HAP-1 (cell line): Measurements from ENCODE around the gene PLCXD3.

Experiments used
- DNase-seq, 2 experiments: peaks; one replicate each; pipeline ENCODE4 v3.0.0-alpha.2; 2016 to 2020; ENCODE audit warnings: low spot score in 2 of 2
- H3K27me3 ChIP-seq: fragments of 250-450 bp; sonication (Bioruptor Pico); 2 replicates; pipeline ENCODE4 v1.5.1; 2020; ENCODE audit warnings: low read depth, mild to moderate bottlenecking, moderate library complexity
- H3K36me3 ChIP-seq: fragments of 250-450 bp; sonication (Bioruptor Pico); replicated peaks from 2 replicates; pipeline ENCODE4 v1.5.1; 2020; ENCODE audit warnings: mild to moderate bottlenecking
- H3K4me1 ChIP-seq: fragments of 250-450 bp; sonication (Bioruptor Pico); 2 replicates; pipeline ENCODE4 v1.5.1; 2020; ENCODE audit warnings: mild to moderate bottlenecking
- H3K4me3 ChIP-seq: fragments of 250-450 bp; sonication (Bioruptor Pico); 2 replicates; pipeline ENCODE4 v1.5.1; 2020; ENCODE audit warnings: mild to moderate bottlenecking, moderate library complexity
- H3K9me3 ChIP-seq: fragments of 250-450 bp; sonication (Bioruptor Pico); 2 replicates; pipeline ENCODE4 v1.5.1; 2020; ENCODE audit warnings: mild to moderate bottlenecking, moderate library complexity
- in situ Hi-C: fragments of 300-500 bp; cut with MboI; formaldehyde crosslinking; loops from 3 replicates; pipeline ENCODE4 v1.14.3; 2020; ENCODE audit warnings: low sequenced_read_pairs, inconsistent platforms, mixed read lengths

PLCXD3 gene

DNA sequence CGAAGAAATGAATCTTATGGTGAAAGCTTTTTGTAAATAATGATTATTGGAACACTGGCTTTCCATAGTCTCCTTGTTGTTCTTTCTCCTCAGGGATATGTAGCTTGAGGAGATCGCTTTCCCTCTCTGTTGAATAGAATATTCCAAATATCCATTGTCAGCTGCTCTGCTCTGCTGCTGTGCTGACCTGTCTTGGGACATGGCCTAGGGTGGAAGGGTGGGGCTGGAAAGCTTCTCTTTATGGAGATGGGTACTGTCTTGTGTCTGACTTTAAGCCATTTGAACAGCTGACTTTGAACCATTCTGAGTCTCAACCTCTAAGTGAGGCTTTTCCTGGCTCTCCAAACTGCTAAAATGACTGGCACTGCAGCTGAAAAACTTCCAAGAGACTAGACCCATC lies 135.8 kb downstream of the PLCXD3 start:
- in situ Hi-C loops = no loop called here
- H3K4me3 ChIP-seq = no peak overlapping the region
- no peaks in the 10 kb centered on the region for H3K9me3 ChIP-seq
- no peaks in the 10 kb centered on the region for H3K36me3 ChIP-seq
- no peak for DNase-seq
- no peaks in the 10 kb centered on the region for H3K27me3 ChIP-seq
- H3K4me1 ChIP-seq = no peaks in the 10 kb centered on the region

DNA sequence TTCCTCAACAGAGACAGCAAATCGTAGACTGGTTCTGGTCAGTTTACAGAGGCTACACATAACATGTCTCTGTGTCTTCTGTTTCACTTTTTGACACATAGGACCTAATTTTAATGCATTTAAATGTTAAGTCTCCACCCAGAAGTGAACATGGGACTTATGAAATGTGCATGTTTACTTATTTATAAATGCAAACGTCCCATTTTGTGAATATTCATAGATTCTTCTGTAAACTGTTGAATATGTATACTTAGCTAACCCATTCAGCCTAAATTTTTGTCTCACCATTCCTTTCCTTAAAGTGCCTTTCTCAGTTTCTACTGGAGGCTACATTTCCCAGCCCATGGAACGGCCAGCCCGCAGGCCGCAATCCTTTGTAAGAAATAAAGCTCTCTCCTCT lies 137.2 kb downstream of the PLCXD3 start:
- no peak overlapping the region for H3K4me3 ChIP-seq
- no peaks in the 10 kb centered on the region for H3K4me1 ChIP-seq
- H3K9me3 ChIP-seq = no peaks in the 10 kb centered on the region
- in situ Hi-C loops = no loop called here
- DNase-seq = no peak
- no peaks in the 10 kb centered on the region for H3K27me3 ChIP-seq
- H3K36me3 ChIP-seq = no peaks in the 10 kb centered on the region

DNA sequence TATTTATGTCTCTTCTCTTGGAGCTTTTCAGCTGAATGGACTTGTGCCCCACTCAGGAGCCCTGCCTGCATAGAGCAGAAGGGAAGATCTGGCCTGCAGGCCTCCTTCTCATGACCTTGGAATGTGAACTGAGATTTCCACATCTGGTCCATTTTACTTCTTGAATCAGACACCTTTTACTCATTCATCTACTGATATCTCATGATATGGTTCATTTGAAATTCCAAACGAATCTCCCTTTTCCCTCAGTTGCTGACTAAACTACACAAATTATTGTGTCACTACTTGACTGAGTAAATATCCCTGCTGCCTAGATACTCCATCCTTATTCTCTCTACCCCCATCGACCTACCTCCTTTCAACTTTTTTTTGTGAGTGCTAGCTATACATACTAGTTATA lies 138.7 kb downstream of the PLCXD3 start:
- in situ Hi-C loops = no loop called here
- Histone ChIP-seq H3K4me1 (no peaks in the 10 kb centered on the region), H3K9me3 (no peaks in the 10 kb centered on the region), H3K27me3 (no peaks in the 10 kb centered on the region), H3K4me3 (no peak overlapping the region), H3K36me3 (no peaks in the 10 kb centered on the region)
- no peak for DNase-seq

DNA sequence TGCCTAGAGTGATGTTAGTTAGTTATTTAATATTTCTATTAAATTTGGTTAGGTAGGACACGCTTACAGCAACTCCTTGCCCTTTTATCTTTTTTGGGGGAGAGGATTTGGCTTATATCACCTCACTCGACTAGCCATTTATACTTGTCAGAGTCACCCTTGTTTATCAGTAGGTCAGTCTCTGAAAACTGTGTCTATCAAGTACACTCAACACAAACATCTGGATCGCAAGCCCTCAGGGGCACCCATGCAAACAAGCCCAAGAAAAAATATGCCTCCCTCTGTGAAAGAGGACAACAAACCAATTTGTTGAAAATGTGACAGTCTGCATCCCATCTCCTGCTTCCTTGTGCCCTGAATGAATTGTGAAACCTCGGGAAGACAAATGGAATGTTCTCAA lies 139.9 kb downstream of the PLCXD3 start:
- H3K27me3 ChIP-seq = no peaks in the 10 kb centered on the region
- no peaks in the 10 kb centered on the region for H3K4me1 ChIP-seq
- no peak for DNase-seq
- H3K4me3 ChIP-seq = no peak overlapping the region
- no peaks in the 10 kb centered on the region for H3K36me3 ChIP-seq
- H3K9me3 ChIP-seq = no peaks in the 10 kb centered on the region
- in situ Hi-C loops = no loop called here

DNA sequence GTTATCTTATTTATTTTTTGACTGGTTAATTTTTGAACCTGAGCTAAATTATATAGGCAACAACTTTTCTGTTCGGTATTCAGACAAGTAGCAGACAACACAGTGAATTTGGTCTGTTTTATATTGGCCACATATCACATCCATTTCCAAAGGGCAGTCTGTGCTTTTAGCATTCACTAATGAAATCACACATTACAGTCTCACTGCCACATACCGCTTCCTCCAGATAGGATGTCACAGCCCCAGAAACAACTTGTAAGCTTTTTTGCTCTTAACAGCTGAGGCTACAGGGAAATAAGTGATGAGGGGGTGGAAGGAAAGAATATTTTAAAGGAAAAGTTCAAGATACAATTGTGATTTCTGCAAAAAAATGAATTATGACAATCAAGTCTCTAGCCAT lies 140.6 kb downstream of the PLCXD3 start:
- Histone ChIP-seq H3K27me3 (no peaks in the 10 kb centered on the region), H3K4me1 (no peaks in the 10 kb centered on the region), H3K9me3 (no peaks in the 10 kb centered on the region), H3K36me3 (no peaks in the 10 kb centered on the region), H3K4me3 (no peak overlapping the region)
- in situ Hi-C loops = no loop called here
- DNase-seq = no peak

DNA sequence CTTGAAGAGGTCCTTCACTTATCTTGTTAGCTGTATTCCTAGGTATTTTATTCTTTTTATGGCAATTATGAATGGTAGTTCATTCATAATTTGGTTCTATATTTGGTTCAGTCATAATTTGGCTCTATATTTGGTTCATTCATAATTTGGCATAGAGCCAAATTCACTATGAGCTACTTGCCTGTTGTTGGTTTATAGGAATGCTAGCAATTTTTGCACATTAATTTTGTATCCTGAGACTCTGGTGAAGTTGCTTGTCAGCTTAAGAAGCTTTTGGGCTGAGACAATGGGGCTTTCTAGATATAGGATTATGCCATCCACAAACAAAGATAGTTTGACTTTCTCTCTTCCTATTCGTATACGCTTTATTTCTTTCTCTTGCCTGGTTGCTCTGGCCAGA lies 142.2 kb downstream of the PLCXD3 start:
- Histone ChIP-seq H3K36me3 (no peaks in the 10 kb centered on the region), H3K4me3 (no peak overlapping the region), H3K27me3 (no peaks in the 10 kb centered on the region), H3K9me3 (no peaks in the 10 kb centered on the region), H3K4me1 (no peaks in the 10 kb centered on the region)
- in situ Hi-C loops = no loop called here
- no peak for DNase-seq

DNA sequence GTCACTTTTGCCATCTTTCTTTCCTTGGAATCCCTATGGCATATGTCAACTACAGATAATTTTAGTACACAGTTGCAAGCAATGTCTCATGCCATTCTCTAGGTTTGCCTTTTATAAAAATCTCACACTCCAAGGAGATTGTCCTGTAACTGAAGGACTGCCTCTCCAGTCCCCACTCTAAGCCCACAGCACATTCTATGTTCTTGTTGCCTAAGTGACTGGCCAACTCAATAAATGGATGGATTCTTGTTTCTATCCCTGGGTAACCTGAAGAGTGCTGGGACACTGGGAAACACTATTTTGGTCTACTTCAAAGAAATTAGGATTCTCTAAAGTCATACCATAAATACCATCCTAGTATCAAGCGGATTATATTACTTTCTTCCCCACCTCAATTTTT lies 145.0 kb downstream of the PLCXD3 start:
- H3K9me3 ChIP-seq = no peaks in the 10 kb centered on the region
- H3K27me3 ChIP-seq = no peaks in the 10 kb centered on the region
- in situ Hi-C loops = no loop called here
- H3K4me3 ChIP-seq = no peak overlapping the region
- H3K36me3 ChIP-seq = no peaks in the 10 kb centered on the region
- DNase-seq = no peak
- H3K4me1 ChIP-seq = no peaks in the 10 kb centered on the region

DNA sequence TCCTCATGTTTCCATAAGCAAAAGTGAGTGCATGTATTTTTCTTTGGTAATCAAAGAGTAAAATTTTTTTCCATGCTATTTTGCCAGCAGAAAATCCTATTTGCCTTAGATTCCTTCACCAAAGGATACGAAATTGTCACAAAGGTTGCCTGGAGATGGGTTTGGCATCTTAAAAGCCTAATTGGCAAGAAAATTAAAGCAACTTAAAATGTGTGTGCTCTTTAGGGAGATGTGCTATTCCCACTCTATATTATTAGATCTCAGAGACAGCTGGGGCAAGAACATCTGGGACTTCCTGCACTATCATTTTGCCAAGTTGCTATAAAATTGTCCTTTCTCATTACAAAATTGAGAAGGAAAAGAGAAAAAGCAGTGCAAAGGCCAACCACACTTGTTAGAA lies 146.1 kb downstream of the PLCXD3 start:
- Histone ChIP-seq H3K27me3 (no peaks in the 10 kb centered on the region), H3K36me3 (no peaks in the 10 kb centered on the region), H3K4me3 (no peak overlapping the region), H3K4me1 (no peaks in the 10 kb centered on the region), H3K9me3 (no peaks in the 10 kb centered on the region)
- no peak for DNase-seq
- in situ Hi-C loops = no loop called here

DNA sequence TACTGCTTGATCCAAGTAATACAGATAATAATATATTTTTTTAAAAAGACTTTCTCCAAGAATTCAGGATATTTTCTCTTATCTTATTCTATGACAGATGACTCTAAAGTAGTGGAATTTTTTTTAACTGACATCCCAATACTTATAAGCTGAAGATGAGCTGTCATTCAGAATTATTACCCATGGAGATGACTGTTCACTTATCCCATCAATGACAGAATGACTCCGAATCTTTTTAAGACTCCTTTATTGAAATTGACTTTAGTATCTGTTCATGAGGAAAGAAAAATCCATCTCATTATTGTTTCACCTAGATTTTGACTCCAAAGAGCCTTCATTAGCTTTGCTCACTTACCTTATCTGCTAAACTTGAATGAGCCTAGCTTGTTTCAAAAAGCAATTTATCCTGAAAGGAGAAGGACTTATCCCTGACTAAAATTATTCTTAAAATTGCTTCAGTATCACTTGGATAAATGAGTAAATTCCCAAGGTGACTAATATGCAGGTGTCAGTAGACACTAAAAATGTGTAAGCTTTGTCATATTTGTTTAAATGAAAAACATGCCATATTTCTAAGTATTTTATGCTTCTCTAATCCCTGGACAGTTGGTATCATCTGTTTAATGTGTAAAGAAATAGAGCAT lies 146.9 kb downstream of the PLCXD3 start:
- H3K27me3 ChIP-seq = no peaks in the 10 kb centered on the region
- in situ Hi-C loops = no loop called here
- H3K4me3 ChIP-seq = no peak overlapping the region
- H3K9me3 ChIP-seq = no peaks in the 10 kb centered on the region
- H3K36me3 ChIP-seq = no peaks in the 10 kb centered on the region
- no peaks in the 10 kb centered on the region for H3K4me1 ChIP-seq
- DNase-seq = no peak

DNA sequence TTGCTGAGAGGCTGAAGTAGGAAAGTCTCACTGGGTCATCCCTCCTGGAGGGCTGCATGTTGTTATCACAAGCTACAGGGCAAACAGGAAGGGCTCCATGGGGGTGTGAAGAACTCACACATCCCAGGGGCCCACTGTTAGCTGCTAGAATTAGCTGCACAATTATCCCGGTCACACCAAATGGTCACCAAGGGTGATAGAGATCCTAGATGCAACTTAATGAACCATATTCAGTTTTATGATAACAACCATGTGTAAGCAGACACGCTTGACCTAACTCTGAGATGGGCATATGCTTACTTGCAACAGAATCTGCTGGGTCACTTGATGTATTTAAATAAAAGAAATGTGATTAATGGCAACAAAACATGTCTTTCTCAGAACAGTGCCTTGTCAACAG lies 153.6 kb downstream of the PLCXD3 start:
- no peaks in the 10 kb centered on the region for H3K4me1 ChIP-seq
- no peak for DNase-seq
- no peak overlapping the region for H3K4me3 ChIP-seq
- in situ Hi-C loops = no loop called here
- H3K36me3 ChIP-seq = no peaks in the 10 kb centered on the region
- H3K9me3 ChIP-seq = no peaks in the 10 kb centered on the region
- H3K27me3 ChIP-seq = no peaks in the 10 kb centered on the region

DNA sequence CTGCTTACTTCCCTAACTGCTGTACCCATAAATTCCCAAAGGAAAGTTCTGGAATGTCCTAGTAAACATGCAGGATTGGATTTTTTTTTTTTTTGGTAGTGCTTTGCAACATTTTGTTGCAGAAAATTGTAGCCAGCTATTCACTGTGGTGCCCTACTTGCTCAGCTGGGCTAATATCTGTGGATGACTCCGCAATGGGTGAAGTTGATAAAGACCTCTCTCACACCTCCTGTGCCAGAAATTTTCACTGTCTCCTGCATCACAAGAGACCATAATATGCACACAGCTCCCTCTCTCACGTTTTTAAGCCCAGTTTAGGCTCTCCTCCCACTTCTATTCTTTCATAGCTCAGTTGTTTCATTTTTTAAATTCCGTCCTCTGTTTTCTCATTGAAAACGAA lies 160.6 kb downstream of the PLCXD3 start:
- no peak overlapping the region for H3K4me3 ChIP-seq
- no peaks in the 10 kb centered on the region for H3K36me3 ChIP-seq
- no peak for DNase-seq
- in situ Hi-C loops = no loop called here
- no peaks in the 10 kb centered on the region for H3K27me3 ChIP-seq
- no peaks in the 10 kb centered on the region for H3K4me1 ChIP-seq
- no peaks in the 10 kb centered on the region for H3K9me3 ChIP-seq

DNA sequence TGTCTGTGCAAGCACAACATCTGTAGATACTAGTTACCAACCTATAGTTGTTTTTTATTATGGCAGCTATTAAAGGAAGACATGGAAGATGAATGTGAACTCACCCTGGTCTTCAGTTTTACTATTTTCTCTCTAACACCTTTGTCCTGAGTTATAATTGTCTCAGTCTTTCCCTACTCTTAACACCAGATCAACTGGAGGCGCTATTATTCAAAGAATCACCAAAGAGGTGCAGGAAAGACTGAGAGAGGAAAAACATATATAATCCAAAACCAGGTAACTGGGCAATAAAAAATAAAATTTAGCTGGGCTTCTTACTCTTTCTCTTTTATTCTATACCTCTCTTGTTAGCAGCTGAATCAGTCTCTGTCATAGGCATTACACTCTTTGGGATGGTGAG lies 162.8 kb downstream of the PLCXD3 start:
- no peaks in the 10 kb centered on the region; the same call in 1 of the 2 replicates for H3K27me3 ChIP-seq
- H3K4me3 ChIP-seq = no peak overlapping the region
- in situ Hi-C loops = no loop called here
- no peaks in the 10 kb centered on the region for H3K9me3 ChIP-seq
- H3K36me3 ChIP-seq = no peaks in the 10 kb centered on the region
- no peak for DNase-seq
- H3K4me1 ChIP-seq = no peaks in the 10 kb centered on the region

DNA sequence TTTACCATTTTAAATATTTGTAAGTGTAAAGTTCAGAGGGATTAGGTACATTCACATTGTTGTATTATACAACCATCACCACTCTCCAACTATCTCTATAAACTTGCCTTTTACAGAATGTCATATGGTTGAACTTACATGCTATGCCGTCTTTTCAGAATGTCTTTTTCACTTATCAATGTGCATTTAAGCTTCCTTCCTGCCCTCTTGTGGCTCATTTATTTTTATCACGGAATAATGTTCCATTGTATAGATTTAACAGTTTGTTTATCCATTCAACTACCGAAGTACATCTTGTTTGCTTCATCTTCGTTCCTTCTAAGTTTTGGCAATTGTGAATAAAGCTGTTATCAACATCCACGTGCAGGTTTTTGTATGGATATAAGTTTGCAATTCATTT lies 163.8 kb downstream of the PLCXD3 start:
- in situ Hi-C loops = no loop called here
- DNase-seq = no peak
- H3K4me3 ChIP-seq = no peak overlapping the region
- no peaks in the 10 kb centered on the region for H3K4me1 ChIP-seq
- no peaks in the 10 kb centered on the region for H3K9me3 ChIP-seq
- no peaks in the 10 kb centered on the region for H3K36me3 ChIP-seq
- H3K27me3 ChIP-seq = no peaks in the 10 kb centered on the region; the same call in 1 of the 2 replicates

DNA sequence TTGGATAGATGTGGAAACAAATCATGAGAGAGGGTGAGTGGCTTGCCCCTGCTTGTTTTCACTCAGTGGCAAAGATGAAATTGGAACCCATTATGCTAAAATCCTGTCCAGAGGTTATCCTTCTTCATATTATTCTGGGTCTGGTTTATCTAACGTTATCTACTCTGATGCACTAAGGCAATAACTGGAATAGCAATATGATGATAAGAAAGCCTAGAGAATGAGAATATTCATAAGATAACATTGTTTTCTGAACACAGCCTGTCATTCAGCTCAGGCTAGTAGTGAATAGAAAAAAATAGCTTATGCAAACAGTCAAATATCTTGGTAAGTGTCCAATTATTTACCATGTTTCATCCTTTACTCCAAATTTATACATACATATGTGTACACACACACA lies 165.1 kb downstream of the PLCXD3 start:
- Histone ChIP-seq H3K27me3 (no peaks in the 10 kb centered on the region; the same call in 1 of the 2 replicates), H3K36me3 (no peaks in the 10 kb centered on the region), H3K9me3 (no peaks in the 10 kb centered on the region), H3K4me1 (no peaks in the 10 kb centered on the region), H3K4me3 (no peak overlapping the region)
- in situ Hi-C loops = no loop called here
- no peak for DNase-seq

DNA sequence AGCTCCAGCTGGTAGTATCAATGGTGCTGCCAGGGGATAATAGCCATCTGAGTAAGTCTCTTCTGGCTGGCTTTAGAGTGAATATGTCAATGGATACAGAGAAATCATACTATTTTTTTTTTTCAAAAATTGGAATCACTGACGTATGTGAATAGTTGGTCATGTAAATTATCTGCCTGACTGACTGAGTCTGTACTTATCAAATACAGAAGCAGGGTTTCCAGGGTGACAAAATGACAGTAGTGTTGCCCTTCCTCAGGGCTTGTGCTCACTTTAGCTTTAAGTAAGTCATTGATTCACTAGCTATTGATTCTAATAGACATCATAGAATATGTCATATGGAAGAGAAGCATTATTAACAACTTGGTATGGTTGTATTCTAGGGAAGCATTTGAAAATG lies 171.1 kb downstream of the PLCXD3 start:
- peaks cover 3% of the 10 kb centered on the region; the same call in 1 of the 2 replicates for H3K27me3 ChIP-seq
- no peaks in the 10 kb centered on the region for H3K9me3 ChIP-seq
- in situ Hi-C loops = no loop called here

More for the DNA sequence above, 171.1 kb downstream of the PLCXD3 start:
- Histone ChIP-seq H3K4me3 (no peak overlapping the region), H3K36me3 (no peaks in the 10 kb centered on the region), H3K4me1 (no peaks in the 10 kb centered on the region)
- DNase-seq = no peak
